Hypothalamus (tissue), 51 donors: Measurements from ENCODE around the gene ZFAND4.
"Not testable (repeated sequence)": the region's sequence is repeated elsewhere in the genome, so short reads cannot be mapped to it uniquely, and the experiment has no call there.

ENCODE experiments used
- DNase-seq, 51 donors: peaks; one replicate each; lab custom pipeline; 2025; lab: John Stamatoyannopoulos, UW

ZFAND4 gene

GRCh38 chr10:45592432-45592831, 80.1 kb downstream of the ZFAND4 start:
- no peak for DNase-seq

- DNase-seq, result no peak
Observed at GRCh38 chr10:45591280-45591679, 81.3 kb downstream of the ZFAND4 start.

DNA sequence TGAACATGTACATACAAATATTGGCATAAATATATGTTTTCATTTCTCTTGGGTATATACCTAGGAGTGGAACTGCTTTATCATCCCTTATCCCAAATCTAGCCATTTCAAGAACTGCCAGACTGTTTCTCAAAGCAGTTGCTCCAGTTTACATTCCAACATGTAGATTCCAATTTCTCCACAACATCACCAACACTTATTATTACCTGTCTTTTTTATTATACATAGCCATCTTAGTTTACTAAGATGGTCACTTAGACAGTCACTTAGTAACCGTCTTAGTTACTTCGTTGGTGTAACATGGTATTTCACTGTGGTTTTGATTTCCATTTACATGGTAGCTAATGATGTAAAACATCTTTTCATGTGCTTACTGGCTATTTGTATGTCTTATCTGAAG, 82.7 kb downstream of the ZFAND4 start:
- no peak for DNase-seq

DNA sequence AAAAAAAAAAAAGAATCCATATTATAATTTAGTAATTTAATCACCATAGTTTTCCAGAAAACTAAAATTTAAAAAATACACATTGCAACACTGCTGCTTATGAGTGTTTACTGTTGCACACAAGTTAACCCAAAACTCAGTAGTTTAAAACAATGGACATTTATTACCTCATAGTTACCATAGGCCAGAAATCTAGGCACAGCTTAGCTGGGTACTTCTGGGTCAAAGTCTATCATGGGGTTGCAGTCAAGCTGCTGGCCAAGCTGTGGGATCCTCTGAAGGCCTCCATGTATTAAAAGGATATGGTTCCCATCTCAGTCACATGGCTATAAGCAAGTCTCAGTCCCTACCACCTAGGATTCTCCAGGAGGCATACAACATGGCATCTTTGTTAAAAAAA, 83.6 kb downstream of the ZFAND4 start:
- no peak for DNase-seq

GRCh38 chr10:45586028-45586824, 86.3 kb downstream of the ZFAND4 start:
- DNase-seq, result no peak

GRCh38 chr10:45585131-45585530, 87.4 kb downstream of the ZFAND4 start:
- DNase-seq, result no peak

DNA sequence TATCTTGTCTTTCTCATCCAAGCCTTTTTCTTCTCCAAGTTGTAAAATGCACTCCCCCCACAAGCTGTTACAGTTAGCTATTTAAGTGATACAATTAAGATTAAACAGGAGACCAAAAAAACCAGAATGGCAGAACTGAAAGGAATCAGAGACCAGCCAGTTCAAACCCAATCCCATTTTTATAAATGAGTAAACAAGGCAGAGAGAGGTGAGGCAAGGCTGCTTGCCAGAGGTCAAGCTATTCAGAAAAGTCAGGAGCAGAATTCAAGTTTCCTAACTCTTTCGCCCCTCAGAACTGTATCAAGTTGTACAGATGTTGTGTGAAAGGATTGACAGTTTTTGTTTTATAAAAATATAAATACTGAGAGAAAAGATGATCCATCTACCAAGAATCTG, 90.2 kb downstream of the ZFAND4 start:
- no peak for DNase-seq

GRCh38 chr10:45581582-45582385, 90.8 kb downstream of the ZFAND4 start:
- DNase-seq, result peak in 1 of 51 donors; percentile 22

DNA sequence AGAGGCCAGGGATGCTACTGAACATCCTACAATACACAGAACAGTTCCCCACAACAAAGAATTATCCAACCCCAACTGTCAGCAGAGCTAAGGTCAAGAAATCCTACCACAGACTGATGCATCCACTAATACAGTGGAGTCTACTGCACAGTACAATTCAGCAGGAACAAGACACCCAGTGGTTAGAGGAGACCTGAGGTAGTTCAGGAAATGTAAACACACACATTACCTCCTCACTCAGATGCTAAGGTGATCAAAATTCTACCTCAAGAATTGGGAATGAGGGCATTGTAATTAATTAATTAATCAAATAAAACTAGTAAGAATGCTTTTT, 91.4 kb downstream of the ZFAND4 start:
- DNase-seq, result no peak

DNA sequence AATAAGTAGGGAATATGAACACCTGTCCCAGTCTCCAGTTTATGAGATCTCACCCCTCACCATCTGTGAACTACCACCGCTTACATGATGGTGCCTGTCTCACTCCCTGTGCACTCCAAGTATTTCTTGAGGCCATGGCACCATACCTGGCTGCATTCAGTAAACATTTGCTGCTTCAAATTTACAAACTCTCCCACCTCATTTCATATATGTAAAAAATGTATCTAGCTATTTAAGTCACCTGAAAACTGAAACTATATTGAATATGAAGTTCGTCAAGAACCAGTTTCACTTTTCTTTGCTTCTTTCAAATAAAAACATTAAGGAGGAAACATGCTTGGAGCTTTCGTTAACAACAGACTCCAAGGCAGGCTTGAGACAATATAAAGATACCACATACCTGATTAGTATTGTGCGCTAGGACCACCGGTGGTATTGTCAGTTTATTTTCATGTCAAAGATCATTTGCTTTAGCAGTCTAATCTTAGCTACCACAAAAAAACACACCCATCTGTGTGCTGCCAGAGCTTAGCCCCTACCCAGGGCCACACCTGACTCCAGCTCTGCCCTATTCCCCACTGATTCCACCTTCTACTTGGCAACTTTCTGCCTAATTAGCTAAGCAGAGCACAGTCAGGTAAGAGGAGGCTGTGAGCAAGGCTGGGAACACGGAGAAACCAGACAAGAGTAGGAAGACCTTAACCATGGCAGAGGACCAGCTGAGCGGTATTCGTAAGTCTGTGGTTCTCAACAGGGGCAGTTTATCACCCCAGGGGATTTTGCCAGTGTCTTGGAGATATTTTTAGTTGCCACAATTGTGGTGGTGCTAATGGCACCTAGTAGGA, 92.0 kb downstream of the ZFAND4 start:
- no peak for DNase-seq

DNA sequence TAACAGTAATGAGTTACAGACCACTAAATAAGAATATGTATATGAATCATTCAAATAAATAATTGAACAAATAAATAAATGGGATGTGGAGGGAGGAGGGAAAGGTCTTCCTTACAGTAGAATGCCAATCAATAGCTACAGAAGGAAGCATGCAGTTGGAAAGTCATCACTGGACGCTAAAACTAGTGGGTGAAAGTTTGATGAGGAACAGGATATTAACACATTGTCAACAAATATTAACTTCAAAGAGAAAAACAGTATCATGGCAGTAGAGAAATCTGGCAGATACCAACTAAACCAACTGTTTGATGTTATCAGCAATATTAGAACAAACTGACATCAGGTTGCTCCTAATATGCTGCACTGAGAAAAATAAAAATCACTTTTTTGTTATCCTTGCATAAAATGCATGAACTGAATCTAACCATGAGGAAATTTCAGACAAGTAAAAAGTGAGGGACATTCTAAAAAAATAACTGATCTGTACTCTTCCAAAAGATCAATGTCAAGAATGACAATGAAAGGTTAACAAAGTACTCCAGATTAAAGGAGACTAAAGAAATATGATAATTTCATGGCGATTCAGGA, 94.1 kb downstream of the ZFAND4 start:
- no peak for DNase-seq

DNA sequence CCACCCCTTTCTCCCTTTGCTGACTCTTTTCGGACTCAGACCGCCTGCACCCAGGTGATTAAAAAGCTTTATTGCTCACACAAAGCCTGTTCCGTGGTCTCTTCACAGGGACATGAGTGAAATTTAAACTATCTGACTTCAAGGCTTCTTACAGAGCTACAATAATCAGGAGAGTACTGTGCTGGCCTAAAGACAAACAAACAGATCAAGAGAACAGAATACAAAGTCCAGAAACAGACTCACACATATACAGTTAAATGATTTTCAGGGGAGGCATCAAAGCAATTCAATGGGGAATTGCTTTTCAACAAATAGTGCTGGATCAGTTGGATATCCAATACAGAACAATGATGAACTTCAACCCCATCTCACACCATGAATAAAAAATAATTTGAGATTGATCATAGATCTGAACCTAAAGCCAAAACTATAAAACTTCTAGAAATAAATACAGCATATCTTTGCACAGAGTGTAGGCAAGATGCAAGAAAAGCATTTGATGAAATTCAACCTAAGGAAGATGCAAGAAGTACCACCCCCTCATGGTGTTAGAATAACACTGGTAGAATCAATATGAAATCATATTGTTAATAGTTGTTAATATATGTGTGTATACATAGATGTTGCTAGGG, 96.5 kb downstream of the ZFAND4 start:
- no peak for DNase-seq

DNA sequence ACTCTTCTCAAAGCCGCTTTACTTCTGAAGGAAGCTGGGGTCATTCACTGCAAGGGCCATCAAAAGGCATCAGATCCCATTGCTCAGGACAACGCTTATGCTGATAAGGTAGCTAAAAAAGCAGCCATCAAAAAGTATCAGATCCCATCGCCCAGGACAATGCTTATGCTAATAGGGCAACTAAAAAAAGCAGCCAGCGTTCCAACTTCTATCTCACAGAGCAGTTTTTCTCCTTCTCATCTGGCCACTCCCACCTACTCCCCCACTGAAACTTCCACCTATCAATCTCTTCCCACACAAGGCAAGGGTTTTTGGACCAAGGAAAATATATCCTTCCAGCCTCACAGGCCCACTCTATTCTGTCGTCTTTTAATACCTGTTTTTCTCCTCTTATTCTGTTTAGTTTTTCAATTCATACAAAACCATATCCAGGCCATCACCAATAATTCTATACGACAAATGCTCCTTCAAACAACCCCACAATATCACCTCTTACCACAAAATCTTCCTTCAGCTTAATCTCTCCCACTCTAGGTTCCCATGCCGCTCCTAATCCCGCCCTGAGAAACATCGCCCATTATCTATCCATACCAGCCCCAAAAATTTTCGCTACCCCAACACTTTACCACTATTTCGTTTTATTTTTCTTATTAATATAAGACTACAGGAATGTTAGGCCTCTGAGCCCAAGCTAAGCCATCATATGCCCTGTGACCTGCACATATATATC, 97.4 kb downstream of the ZFAND4 start:
- not testable (repeated sequence) for DNase-seq

- DNase-seq, result no peak
Observed at GRCh38 chr10:45569471-45569870, 103.1 kb downstream of the ZFAND4 start.

DNA sequence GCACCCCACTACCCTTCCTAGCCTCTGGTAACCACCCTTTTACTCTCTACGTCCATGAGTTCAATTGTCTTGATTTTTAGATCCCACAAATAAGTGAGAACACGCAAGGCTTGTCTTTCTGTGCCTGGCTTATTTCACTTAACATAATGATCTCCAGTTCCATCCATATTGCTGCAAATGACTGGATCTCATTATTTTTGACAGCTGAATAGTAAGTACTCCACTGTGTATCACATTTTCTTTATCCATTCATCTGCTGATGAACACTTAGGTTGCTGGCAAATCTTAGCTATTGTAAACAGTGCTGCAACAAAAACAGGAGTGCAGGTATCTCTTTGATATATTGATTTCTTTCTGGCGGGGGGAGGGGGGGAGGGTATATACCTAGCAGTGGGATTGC, 106.2 kb downstream of the ZFAND4 start:
- DNase-seq, result no peak
